IPS-20b (cell line): Measurements from ENCODE around the gene TUBA1B.

ENCODE experiments used
- H3K27ac ChIP-seq: one replicate; pipeline ENCODE4 v1.5.1; 2013; ENCODE audit warnings: low read length
- H3K27me3 ChIP-seq: 2 replicates; pipeline ENCODE4 v1.6.1; 2013; ENCODE audit warnings: mild to moderate bottlenecking, low read length, inconsistent platforms; ENCODE audit not compliant: insufficient read depth
- H3K36me3 ChIP-seq: 2 replicates; pipeline ENCODE4 v1.6.1; 2013; ENCODE audit warnings: low read depth, mild to moderate bottlenecking, inconsistent platforms, low read length, moderate library complexity; ENCODE audit not compliant: insufficient read depth
- H3K4me1 ChIP-seq: 2 replicates; pipeline ENCODE4 v1.6.1; 2013; ENCODE audit warnings: mild to moderate bottlenecking, control low read depth, inconsistent platforms, low read length, moderate library complexity; ENCODE audit not compliant: insufficient read depth
- H3K4me3 ChIP-seq: 2 replicates; pipeline ENCODE4 v1.5.1; 2013; ENCODE audit warnings: mild to moderate bottlenecking, low read length, inconsistent platforms
- H3K9ac ChIP-seq: 2 replicates; pipeline ENCODE4 v1.6.1; 2013; ENCODE audit warnings: low read depth, mild to moderate bottlenecking, inconsistent platforms, low read length, moderate library complexity
- H3K9me3 ChIP-seq: 2 replicates; pipeline ENCODE4 v1.6.1; 2013; ENCODE audit warnings: mild to moderate bottlenecking, low read depth, low read length, inconsistent platforms; ENCODE audit not compliant: insufficient read depth

The TUBA1B gene

GRCh38 chr12:49088150-49088931, 42.9 kb downstream of the TUBA1B start:
- H3K36me3 ChIP-seq, result no peaks in the 10 kb centered on the region
- H3K27ac ChIP-seq, result no peak overlapping the region
- H3K4me3 ChIP-seq, result peak overlapping the region; percentile 40; the same call in 1 of the 2 replicates
- H3K27me3 ChIP-seq, result peaks cover 82% of the 10 kb centered on the region
- no peaks in the 10 kb centered on the region for H3K9me3 ChIP-seq
- 0 out of 2 replicates have a peak, but pooled peaks cover 4% of the 10 kb centered on the region for H3K4me1 ChIP-seq
- H3K9ac ChIP-seq, result no peak overlapping the region

DNA sequence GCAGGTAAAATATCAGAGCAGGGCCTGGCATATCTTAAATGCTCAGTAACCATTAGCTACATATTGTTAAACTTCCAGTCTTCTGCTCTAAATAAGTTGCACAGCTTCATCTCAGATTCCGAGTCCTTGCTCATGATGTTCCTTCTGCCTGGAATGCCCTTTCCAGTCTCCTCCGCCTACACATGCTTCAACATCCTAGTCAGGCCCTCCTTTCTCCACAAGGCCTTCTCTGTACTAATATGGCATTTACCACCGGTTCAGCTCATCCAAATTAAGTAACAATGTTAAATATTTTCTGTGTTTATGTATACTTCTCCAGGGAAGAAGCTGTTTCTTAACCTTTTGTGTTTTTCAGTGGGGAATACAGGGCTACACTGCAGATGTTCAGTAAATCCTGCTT, 45.1 kb downstream of the TUBA1B start:
- Histone ChIP-seq H3K27ac (no peak overlapping the region), H3K9me3 (no peaks in the 10 kb centered on the region), H3K27me3 (peaks cover 59% of the 10 kb centered on the region), H3K4me3 (no peak overlapping the region), H3K4me1 (no peaks in the 10 kb centered on the region), H3K36me3 (no peaks in the 10 kb centered on the region), H3K9ac (no peak overlapping the region)

DNA sequence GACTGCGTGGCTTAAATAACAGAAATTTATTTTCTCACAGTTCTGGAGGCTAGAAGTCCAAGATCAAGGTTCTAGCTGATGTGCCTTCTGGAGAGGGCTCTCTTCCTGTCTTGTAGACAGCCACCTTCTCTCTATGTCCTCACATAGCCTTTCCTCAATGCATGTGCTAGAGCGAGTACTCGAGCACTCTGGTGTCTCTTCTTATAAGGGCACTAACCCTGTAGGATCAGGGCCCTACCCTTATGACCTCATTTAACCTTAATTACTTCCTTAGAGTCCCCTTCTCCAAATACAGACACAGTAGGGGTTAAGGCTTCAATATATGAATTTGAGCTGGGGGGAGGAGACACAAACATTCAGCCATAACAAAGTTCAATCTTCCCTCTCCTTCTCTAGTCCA, 46.8 kb downstream of the TUBA1B start:
- Histone ChIP-seq H3K4me1 (no peaks in the 10 kb centered on the region), H3K27ac (no peak overlapping the region), H3K27me3 (peaks cover 48% of the 10 kb centered on the region), H3K9ac (no peak overlapping the region), H3K9me3 (no peaks in the 10 kb centered on the region), H3K4me3 (no peak overlapping the region), H3K36me3 (no peaks in the 10 kb centered on the region)

DNA sequence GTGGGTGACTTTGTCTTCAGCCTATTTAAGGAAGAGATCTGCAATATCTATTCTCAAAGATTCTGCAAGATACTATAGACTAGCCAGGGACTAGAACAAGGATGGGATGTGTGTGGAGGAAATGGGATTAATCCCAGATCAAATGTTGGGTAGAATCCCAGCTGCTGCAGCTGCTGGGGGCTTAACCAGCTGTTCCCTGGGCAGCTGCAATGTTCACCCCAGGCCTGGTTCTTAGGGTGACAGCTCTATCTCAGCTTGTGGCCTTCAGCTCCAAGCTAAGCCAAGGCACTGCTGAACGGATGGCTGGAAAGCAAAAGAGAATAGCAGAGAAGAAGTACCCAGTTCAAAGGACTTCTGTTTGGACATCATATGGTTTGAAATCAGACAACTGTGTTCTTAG, 51.4 kb downstream of the TUBA1B start:
- H3K4me1 ChIP-seq, result no peaks in the 10 kb centered on the region
- H3K27me3 ChIP-seq, result peaks cover 17% of the 10 kb centered on the region
- H3K9ac ChIP-seq, result no peak overlapping the region
- H3K9me3 ChIP-seq, result no peaks in the 10 kb centered on the region
- no peak overlapping the region for H3K27ac ChIP-seq
- H3K4me3 ChIP-seq, result no peak overlapping the region
- H3K36me3 ChIP-seq, result no peaks in the 10 kb centered on the region
